Activated naive CD4-positive, alpha-beta T cell (primary cell): ENCODE results near the gene MRPL14.

Experiments
- DNase-seq, 4 experiments: peaks; one replicate each; lab custom pipeline; 2025; lab: John Stamatoyannopoulos, UW

MRPL14 gene

DNA sequence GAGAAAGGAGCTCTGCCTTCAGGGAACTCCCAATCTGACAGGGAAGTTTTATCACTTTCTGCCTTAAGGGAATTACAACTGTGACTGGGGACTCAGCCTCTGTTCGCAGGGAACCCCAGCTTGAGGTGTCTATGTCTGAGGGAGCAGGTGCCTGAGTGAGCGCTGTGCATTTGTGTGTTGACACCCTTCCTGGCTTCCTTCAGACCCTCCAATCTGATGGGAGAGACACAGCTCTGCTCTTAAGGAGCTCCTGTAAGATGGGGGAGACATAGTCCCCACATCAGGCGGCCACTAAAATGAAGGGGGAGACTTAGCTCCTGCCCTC is 62.3 kb downstream of the MRPL14 start:
- DNase-seq = no peak

DNA sequence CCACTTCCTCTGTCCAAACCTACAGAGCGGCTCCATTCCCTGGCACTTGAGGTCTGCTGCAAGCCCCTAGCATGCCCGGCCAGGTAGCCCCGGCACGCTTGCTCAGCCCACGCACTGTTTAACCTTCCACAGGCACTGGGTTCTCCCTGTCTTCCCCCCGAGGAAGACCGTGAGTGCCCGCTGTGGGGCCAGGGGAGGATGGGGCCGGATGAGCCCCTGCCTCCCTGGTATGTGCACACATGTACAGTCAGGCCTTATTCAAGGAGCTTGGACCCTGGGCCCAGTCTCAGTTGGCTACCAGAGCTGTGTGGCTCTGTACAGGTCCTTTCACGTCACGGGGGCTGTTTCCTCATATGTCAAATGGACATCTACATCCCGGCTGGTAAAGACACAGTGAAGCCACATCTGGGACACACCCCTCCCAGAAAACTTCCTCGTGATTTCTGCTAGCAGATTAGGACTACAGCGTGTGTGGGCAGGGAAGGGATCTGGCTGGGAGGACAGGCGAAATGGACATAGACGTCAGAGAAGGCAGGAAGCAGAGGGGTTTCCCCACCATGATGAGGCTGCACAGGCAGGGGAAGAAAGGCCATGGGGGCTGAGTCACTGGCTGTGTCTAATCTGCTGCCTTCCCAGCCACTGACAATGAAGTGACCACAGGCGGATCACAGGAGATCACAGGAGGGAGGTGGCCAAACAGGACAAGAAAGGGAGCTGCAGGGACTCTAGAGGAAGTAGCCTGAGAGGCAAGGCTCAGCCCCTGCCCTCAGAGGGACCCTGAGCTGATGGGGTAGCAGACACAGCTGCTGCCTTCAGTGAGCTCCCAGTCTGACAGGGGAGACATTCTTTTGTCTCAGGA is 62.9 kb downstream of the MRPL14 start:
- DNase-seq = no peak

DNA sequence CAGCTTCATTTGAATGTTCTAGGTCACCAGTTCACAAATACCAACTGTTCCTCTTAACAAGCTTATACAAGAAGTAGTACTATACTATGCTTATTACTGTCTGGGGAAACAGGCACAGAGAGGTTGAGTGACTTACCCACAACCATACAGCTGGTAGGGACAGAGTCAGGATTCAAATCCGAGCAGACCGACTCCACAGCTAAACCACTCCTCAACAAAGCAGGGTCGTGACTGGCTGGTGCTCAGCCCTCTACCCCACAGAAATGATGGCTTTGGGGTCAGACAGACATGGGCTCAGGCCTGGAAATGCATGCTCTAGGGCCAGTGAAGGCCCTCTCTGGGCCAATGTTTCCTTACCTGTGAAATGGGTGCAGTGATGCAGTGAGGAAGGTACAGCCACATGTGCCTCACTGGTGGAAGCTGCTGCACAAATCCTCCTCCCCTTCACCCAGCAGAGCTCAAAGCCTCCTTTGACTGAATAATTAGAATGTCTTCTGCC is 63.6 kb downstream of the MRPL14 start:
- no peak for DNase-seq
